GM12878 (cell line): ENCODE results near the gene NFIL3.

Experiments
- EGR1 ChIP-seq, 2 experiments: IDR thresholded peaks; 1 replicate in 1 of 2; 2 replicates in 1 of 2; pipeline ENCODE4 v1.6.1; 2011 to 2012; ENCODE audit warnings: low read depth in 2 of 2, low read length in 2 of 2, borderline replicate concordance in 1 of 2, mild to moderate bottlenecking in 1 of 2, moderate library complexity in 1 of 2
- EZH2 ChIP-seq: IDR thresholded peaks from 2 replicates; pipeline ENCODE4 v1.6.1; 2012; ENCODE audit warnings: low read depth, mild to moderate bottlenecking, control low read depth, inconsistent platforms, low read length, borderline replicate concordance; ENCODE audit not compliant: control insufficient read depth
- POLR2AphosphoS5 ChIP-seq: IDR thresholded peaks from 2 replicates; pipeline ENCODE4 v1.6.1; 2011; ENCODE audit warnings: mild to moderate bottlenecking, low read length, inconsistent platforms
- ZNF274 ChIP-seq: IDR thresholded peaks from one replicate; pipeline ENCODE4 v1.8.0; 2011; ENCODE audit not compliant: insufficient read length, insufficient read depth
- TF ChIP-seq, protein P1 (sequence below): IDR thresholded peaks from 2 replicates; pipeline ENCODE4 v1.6.1; 2012; ENCODE audit warnings: low read depth, low read length, improper control_type of control experiment
- TF ChIP-seq, protein P2 (sequence below): IDR thresholded peaks from 2 replicates; pipeline ENCODE4 v1.6.1; 2011; ENCODE audit warnings: borderline replicate concordance, low read depth, mild to moderate bottlenecking, moderate library complexity, mixed read lengths, low read length; ENCODE audit not compliant: insufficient read depth; ENCODE audit errors: extremely low read length

DNA sequence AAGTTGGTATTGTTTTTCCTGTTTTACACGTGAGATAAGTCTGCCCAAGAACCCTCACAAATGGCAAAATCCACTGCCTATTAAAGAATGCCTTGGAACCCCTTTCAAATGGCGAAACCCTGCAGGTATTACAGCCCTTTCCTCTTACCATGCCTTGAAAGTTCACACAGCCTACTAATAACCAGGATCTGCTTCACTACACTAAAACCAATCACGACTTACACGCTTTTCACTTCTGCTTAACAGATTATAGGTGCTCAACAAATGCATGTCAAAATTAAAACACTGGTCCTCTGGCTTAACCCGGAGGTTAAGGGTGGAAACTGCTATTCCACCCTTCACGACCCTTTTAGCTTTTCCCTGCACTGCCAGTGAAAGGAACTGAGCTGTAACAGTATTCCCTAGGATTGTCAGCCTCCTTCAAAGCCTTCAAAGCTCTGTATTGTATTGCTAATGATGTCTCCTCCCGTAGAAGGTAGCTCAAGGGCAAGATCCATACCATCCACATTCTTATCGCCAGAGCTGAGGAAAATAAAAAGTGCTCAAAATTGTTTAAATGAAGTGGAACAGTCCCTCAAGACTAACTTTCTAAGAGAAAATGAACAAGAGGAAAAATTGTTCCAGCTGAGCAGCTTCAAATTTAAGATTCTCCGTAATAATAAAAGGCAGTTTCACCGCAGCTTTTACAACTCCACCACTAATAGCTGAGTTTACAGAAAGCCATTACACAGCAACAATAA lies 62.9 kb downstream of the NFIL3 start:
- TF ChIP-seq, protein P1, sequence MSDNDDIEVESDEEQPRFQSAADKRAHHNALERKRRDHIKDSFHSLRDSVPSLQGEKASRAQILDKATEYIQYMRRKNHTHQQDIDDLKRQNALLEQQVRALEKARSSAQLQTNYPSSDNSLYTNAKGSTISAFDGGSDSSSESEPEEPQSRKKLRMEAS: no peak
- TF ChIP-seq ZNF274: no peak
- TF ChIP-seq EZH2: no peak
- no peak for TF ChIP-seq EGR1 (IDR thresholded peaks at IDR 0.05; ENCODE audit: borderline replicate concordance in 1 of 2, low read depth in 2 of 2, low read length in 2 of 2)
- TF ChIP-seq, protein P2, sequence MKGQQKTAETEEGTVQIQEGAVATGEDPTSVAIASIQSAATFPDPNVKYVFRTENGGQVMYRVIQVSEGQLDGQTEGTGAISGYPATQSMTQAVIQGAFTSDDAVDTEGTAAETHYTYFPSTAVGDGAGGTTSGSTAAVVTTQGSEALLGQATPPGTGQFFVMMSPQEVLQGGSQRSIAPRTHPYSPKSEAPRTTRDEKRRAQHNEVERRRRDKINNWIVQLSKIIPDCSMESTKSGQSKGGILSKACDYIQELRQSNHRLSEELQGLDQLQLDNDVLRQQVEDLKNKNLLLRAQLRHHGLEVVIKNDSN: no peak
- TF ChIP-seq POLR2AphosphoS5: no peak
